OCI-M1 (cell line): ENCODE results near the gene LINGO1.

Experiments
- DNase-seq: peaks from one replicate; lab custom pipeline; 2025; lab: John Stamatoyannopoulos, UW

LINGO1 gene

GRCh38 chr15:77632534-77633133 lies at the start of gene LINGO1:
Gene LINGO1, minus strand, starts transcription at chr15:77632912. Its CDS starts 597 bp downstream, at chr15:77632315.
- DNase-seq = no peak

GRCh38 chr15:77681362-77681761 lies 48.6 kb upstream of the LINGO1 start:
- DNase-seq = no peak

- no peak for DNase-seq
These were observed 44.1 kb upstream of the LINGO1 start for GRCh38 chr15:77676569-77677375.

GRCh38 chr15:77675806-77676415 lies 43.2 kb upstream of the LINGO1 start:
- DNase-seq = no peak

GRCh38 chr15:77674327-77674726 lies 41.6 kb upstream of the LINGO1 start:
- no peak for DNase-seq

GRCh38 chr15:77673866-77674265 lies 41.2 kb upstream of the LINGO1 start:
- DNase-seq = no peak

GRCh38 chr15:77672135-77672534 lies 39.4 kb upstream of the LINGO1 start:
- no peak for DNase-seq

GRCh38 chr15:77671362-77672056 lies 38.8 kb upstream of the LINGO1 start:
- no peak for DNase-seq

GRCh38 chr15:77670558-77671361 lies 38.0 kb upstream of the LINGO1 start:
- DNase-seq = no peak

GRCh38 chr15:77669896-77670295 lies 37.2 kb upstream of the LINGO1 start:
- DNase-seq = no peak

- no peak for DNase-seq
These were observed 34.9 kb upstream of the LINGO1 start for GRCh38 chr15:77667338-77668234.

GRCh38 chr15:77666296-77666660 lies 33.6 kb upstream of the LINGO1 start:
- no peak for DNase-seq

GRCh38 chr15:77665530-77666295 lies 33.0 kb upstream of the LINGO1 start:
- no peak for DNase-seq

GRCh38 chr15:77664428-77664827 lies 31.7 kb upstream of the LINGO1 start:
- no peak for DNase-seq

GRCh38 chr15:77663256-77663655 lies 30.5 kb upstream of the LINGO1 start:
- no peak for DNase-seq

- peak; percentile 80 for DNase-seq
These were observed 26.9 kb upstream of the LINGO1 start for GRCh38 chr15:77659350-77660321.

- DNase-seq = no peak
These were observed 25.6 kb upstream of the LINGO1 start for GRCh38 chr15:77658304-77658703.

- no peak for DNase-seq
These were observed 25.0 kb upstream of the LINGO1 start for GRCh38 chr15:77657634-77658238.
